Activated CD8-positive, alpha-beta T cell treated with anti-CD3 and anti-CD28 coated beads for 36 hours (primary cell): ENCODE data around the gene POLD2. TPM values are rescaled to one million over a fixed set of nuclear protein-coding genes. Genes with fewer than 3 reads are reported as not detected.

Source experiments
- ATAC-seq: fragments of 200-7000 bp; cut with Tn5 transposase; one replicate; pipeline ENCODE4 v1.10.0; 2021; ENCODE audit warnings: mild to moderate bottlenecking, moderate library complexity
- CTCF ChIA-PET: fragments of 350-600 bp; sonication (Branson Sonifier 250); formaldehyde crosslinking; loops from one replicate; lab custom pipeline; 2021; ENCODE audit warnings: antibody characterized with exemption; lab: Charles Lee
- POLR2A ChIA-PET: fragments of 350-600 bp; sonication (Branson Sonifier 250); formaldehyde crosslinking; loops from one replicate; lab custom pipeline; 2021; ENCODE audit warnings: antibody characterized with exemption; lab: Charles Lee
- DNase-seq: peaks from one replicate; pipeline ENCODE4 v3.0.0-alpha.2; 2020
- H3K27ac Mint-ChIP-seq: one replicate; pipeline ENCODE4 v1.8.0; 2021; ENCODE audit warnings: mild to moderate bottlenecking, mixed read lengths
- H3K27me3 Mint-ChIP-seq: one replicate; pipeline ENCODE4 v1.8.0; 2021; ENCODE audit warnings: mixed read lengths
- H3K36me3 Mint-ChIP-seq: one replicate; pipeline ENCODE4 v1.8.0; 2021; ENCODE audit warnings: low read depth, mixed read lengths
- H3K4me1 Mint-ChIP-seq: one replicate; pipeline ENCODE4 v1.8.0; 2021; ENCODE audit warnings: low read depth, mixed read lengths
- H3K4me3 Mint-ChIP-seq: one replicate; pipeline ENCODE4 v1.8.0; 2021; ENCODE audit warnings: mild to moderate bottlenecking, moderate library complexity, mixed read lengths
- H3K9me3 Mint-ChIP-seq: one replicate; pipeline ENCODE4 v1.8.0; 2021; ENCODE audit warnings: mixed read lengths
- intact Hi-C: fragments of 100-400 bp; cut with micrococcal nuclease; formaldehyde crosslinking; loops from one replicate; pipeline ENCODE4 v1.10.0; 2022
- total RNA-seq, 2 experiments: library from RNA; stranded (reverse); gene quantifications; one replicate each; pipeline ENCODE4 v1.2.3, GENCODE V29; 2021
- TF ChIP-seq, protein P1 (sequence below): fragments of 200-600 bp; IDR thresholded peaks from one replicate; pipeline ENCODE4 v1.8.0; 2022; ENCODE audit warnings: antibody characterized with exemption, mild to moderate bottlenecking

Gene POLD2
- total RNA-seq, 2 experiments from 2014 or later = 243 to 251 TPM

DNA sequence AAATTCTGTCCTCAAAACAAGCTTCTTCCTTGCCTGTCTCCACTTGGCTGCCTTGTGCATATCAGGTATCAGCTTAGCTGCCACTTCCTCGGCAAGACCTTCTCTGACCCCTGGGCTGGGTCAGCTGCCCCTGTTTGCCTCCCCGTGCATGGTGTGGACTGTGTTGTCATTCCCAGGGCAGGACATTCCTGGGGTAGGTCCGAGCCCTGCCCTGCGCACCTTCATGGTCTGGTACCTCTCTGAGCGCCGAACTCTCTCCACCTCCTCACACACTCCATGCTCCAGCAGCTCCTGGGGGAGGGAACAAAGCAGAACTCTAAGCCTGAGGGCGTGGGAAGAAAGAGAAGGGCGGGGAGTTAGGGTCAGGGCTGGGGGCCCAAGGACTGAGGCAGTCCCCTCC lies 44.8 kb downstream of the POLD2 start:
- DNase-seq (no peak), ATAC-seq (no peak)
- Mint-ChIP-seq H3K4me3 (no peak overlapping the region), H3K27ac (peak overlapping the region; percentile 87), H3K9me3 (no peaks in the 10 kb centered on the region), H3K36me3 (peaks cover 49% of the 10 kb centered on the region), H3K4me1 (peaks cover 50% of the 10 kb centered on the region), H3K27me3 (no peaks in the 10 kb centered on the region)
- intact Hi-C loops = no loop called here
- POLR2A ChIA-PET = interaction anchor here (1.3 to 8.2 kb wide), 2 partner anchors 12 to 34 kb away, joined by 5 to 79 read pairs; partner anchors contain the start of genes DBNL and PGAM2
- TF ChIP-seq, protein P1, sequence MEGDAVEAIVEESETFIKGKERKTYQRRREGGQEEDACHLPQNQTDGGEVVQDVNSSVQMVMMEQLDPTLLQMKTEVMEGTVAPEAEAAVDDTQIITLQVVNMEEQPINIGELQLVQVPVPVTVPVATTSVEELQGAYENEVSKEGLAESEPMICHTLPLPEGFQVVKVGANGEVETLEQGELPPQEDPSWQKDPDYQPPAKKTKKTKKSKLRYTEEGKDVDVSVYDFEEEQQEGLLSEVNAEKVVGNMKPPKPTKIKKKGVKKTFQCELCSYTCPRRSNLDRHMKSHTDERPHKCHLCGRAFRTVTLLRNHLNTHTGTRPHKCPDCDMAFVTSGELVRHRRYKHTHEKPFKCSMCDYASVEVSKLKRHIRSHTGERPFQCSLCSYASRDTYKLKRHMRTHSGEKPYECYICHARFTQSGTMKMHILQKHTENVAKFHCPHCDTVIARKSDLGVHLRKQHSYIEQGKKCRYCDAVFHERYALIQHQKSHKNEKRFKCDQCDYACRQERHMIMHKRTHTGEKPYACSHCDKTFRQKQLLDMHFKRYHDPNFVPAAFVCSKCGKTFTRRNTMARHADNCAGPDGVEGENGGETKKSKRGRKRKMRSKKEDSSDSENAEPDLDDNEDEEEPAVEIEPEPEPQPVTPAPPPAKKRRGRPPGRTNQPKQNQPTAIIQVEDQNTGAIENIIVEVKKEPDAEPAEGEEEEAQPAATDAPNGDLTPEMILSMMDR = no peak
- CTCF ChIA-PET = no interaction called here

DNA sequence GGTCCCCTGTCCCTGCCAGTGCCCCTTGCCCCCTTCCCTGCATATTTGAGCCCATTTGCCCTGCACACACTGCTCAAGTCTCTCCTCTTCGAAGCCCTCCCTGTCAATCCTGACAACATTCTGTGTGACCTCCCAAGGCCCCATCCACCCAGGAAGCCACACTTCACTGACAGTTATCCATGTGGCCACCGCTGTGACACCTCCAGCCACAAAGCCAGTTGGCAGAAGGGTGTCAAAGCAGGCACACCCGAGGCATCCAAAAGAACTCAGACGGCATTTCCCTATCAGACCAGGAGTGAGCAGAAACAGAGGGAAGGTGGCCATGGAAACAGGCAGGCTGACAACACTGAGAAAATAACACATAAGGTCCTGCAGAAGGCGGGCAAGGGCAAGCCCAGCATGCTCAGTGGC lies 45.7 kb downstream of the POLD2 start:
- no peaks in the 10 kb centered on the region for H3K27me3 Mint-ChIP-seq
- TF ChIP-seq, protein P1 = no peak
- ATAC-seq = no peak
- CTCF ChIA-PET = no interaction called here
- peak; percentile 40 for DNase-seq
- H3K4me1 Mint-ChIP-seq = peaks cover 47% of the 10 kb centered on the region
- POLR2A ChIA-PET = interaction anchor here (1.3 to 8.2 kb wide), 2 partner anchors 12 to 33 kb away, joined by 5 to 79 read pairs; partner anchors contain the start of genes DBNL and PGAM2
- intact Hi-C loops = no loop called here
- H3K4me3 Mint-ChIP-seq = peak overlapping the region; percentile 3
- peaks cover 56% of the 10 kb centered on the region for H3K36me3 Mint-ChIP-seq
- H3K27ac Mint-ChIP-seq = peak overlapping the region; percentile 87
- no peaks in the 10 kb centered on the region for H3K9me3 Mint-ChIP-seq

DNA sequence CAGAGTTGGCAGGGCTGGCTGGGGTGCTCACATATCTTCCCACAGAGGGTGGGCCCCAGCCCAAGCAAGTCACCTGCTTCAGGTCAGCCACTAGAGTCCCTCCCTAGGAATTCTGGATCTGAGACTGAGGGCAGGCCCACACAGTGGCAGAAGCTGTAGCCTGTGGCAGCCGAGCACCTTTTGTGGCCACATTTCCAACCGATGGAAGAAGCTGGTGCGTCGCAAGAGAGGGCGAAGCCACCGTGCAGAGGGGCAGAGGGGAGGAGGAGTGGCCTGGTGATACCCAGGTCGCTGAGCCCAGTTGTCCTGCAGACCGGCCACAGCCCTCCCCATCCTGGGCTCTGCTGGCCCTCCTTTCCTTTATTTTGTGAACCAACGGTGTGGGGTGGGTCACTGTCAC lies 46.3 kb downstream of the POLD2 start:
- ATAC-seq (no peak), DNase-seq (no peak)
- Mint-ChIP-seq H3K27me3 (no peaks in the 10 kb centered on the region), H3K4me3 (no peak overlapping the region), H3K27ac (peak overlapping the region; percentile 87), H3K9me3 (no peaks in the 10 kb centered on the region), H3K4me1 (peaks cover 53% of the 10 kb centered on the region), H3K36me3 (peaks cover 57% of the 10 kb centered on the region)
- intact Hi-C loops = no loop called here
- CTCF ChIA-PET = no interaction called here
- TF ChIP-seq, protein P1 = no peak
- POLR2A ChIA-PET = interaction anchor here (1.1 to 8.2 kb wide), 2 partner anchors 11 to 29 kb away, joined by 3 to 79 read pairs; partner anchors contain the start of gene PGAM2

DNA sequence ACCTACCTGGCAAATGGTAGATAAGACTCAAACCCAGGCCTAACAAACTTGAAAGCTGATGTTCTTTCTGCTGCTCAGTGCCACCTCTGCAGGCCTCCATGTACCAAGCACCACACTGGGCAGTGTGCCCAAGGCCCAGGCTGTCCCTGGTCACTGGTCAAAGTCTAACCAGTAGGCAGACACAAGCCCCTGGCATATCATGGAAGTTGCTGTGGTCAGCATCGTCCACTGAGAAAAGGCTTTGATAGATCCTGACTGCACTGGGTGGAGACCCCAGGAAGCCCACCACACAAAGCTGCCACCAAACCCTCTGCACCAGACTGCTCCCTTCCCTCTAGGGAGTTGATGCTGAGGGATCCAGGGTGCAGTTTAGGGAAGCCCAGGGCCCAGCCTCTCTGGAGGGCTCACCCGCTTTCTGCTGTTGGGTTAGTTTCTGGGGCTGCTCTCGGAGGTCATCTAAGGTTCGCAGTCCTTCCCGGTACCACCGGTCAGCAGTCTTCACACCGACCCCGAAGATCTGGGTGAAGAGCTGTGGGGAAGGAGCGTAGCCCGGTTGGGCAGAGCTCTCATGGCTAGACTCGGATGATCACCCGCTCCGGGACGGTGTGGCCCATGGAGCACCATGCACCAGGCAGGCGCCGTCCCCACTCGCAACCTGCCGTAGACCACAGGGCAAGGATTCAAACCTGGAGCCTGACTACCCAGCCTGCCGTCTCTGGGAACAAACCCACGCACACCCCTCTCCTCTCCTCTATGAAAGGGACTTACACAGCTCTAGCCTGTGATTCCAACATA lies 47.0 kb downstream of the POLD2 start:
- H3K36me3 Mint-ChIP-seq = peaks cover 55% of the 10 kb centered on the region
- H3K4me1 Mint-ChIP-seq = peaks cover 52% of the 10 kb centered on the region
- TF ChIP-seq, protein P1 = no peak
- H3K27me3 Mint-ChIP-seq = no peaks in the 10 kb centered on the region
- DNase-seq (no peak), ATAC-seq (no peak)
- H3K27ac Mint-ChIP-seq = peak overlapping the region; percentile 87
- ChIA-PET POLR2A (interaction anchor here (0.6 to 8.2 kb wide), 4 partner anchors 10 to 33 kb away, joined by 3 to 79 read pairs (median 4); partner anchors contain the start of gene PGAM2), CTCF (interaction anchor here (0.6 to 1.2 kb wide), 2 partner anchors 29 to 239 kb away, joined by 3 read pairs; no protein-coding TSS in a partner anchor)
- no peak overlapping the region for H3K4me3 Mint-ChIP-seq
- no peaks in the 10 kb centered on the region for H3K9me3 Mint-ChIP-seq
- intact Hi-C loops = no loop called here
